GM12878 (cell line): ENCODE measurements around the gene EPRS1. TPM values are rescaled to one million over a fixed set of nuclear protein-coding genes. Genes with fewer than 3 reads are reported as not detected.

Experiments used
- ATF7 ChIP-seq: fragments of 450-650 bp; IDR thresholded peaks from 2 replicates; pipeline ENCODE4 v1.6.1; 2016; ENCODE audit warnings: low read depth, mild to moderate bottlenecking
- BCL11A ChIP-seq: IDR thresholded peaks from 2 replicates; pipeline ENCODE4 v1.6.1; 2011; ENCODE audit warnings: low read depth, low read length
- CREB1 ChIP-seq: IDR thresholded peaks from 2 replicates; pipeline ENCODE4 v1.6.1; 2012; ENCODE audit warnings: low read depth, mild to moderate bottlenecking, inconsistent platforms
- CREM ChIP-seq: IDR thresholded peaks from 2 replicates; pipeline ENCODE4 v1.6.1; 2014; ENCODE audit warnings: antibody characterized with exemption, low read depth
- E2F4 ChIP-seq: IDR thresholded peaks from 2 replicates; pipeline ENCODE4 v1.6.1; 2012; ENCODE audit warnings: low read depth, low read length, improper control_type of control experiment
- EGR1 ChIP-seq, 2 experiments: IDR thresholded peaks; 1 replicate in 1 of 2; 2 replicates in 1 of 2; pipeline ENCODE4 v1.6.1; 2011 to 2012; ENCODE audit warnings: low read depth in 2 of 2, low read length in 2 of 2, borderline replicate concordance in 1 of 2, mild to moderate bottlenecking in 1 of 2, moderate library complexity in 1 of 2
- EZH2 ChIP-seq: IDR thresholded peaks from 2 replicates; pipeline ENCODE4 v1.6.1; 2012; ENCODE audit warnings: low read depth, mild to moderate bottlenecking, control low read depth, inconsistent platforms, low read length, borderline replicate concordance; ENCODE audit not compliant: control insufficient read depth
- GABPA ChIP-seq: IDR thresholded peaks from 2 replicates; pipeline ENCODE4 v1.6.1; 2014; ENCODE audit warnings: antibody characterized with exemption, low read depth, mild to moderate bottlenecking, inconsistent platforms
- HDGF ChIP-seq: fragments of 450-650 bp; IDR thresholded peaks from 2 replicates; pipeline ENCODE4 v1.6.1; 2016; ENCODE audit warnings: antibody characterized with exemption
- IRF4 ChIP-seq: IDR thresholded peaks from 2 replicates; pipeline ENCODE4 v1.6.1; 2011; ENCODE audit warnings: low read depth, low read length
- JUNB ChIP-seq: IDR thresholded peaks from 2 replicates; pipeline ENCODE4 v1.6.1; 2016; ENCODE audit warnings: antibody characterized with exemption, mild to moderate bottlenecking
- KAT2A ChIP-seq: conservative IDR thresholded peaks from 2 replicates; pipeline ENCODE4 v1.6.1; 2011; ENCODE audit warnings: low read depth, low read length; ENCODE audit not compliant: control insufficient read depth
- MXI1 ChIP-seq: fragments of 150-350 bp; IDR thresholded peaks from 2 replicates; pipeline ENCODE4 v1.6.1; 2011; ENCODE audit warnings: low read depth, mild to moderate bottlenecking, inconsistent platforms, low read length, improper control_type of control experiment
- NR2C1 ChIP-seq: fragments of 450-650 bp; IDR thresholded peaks from 2 replicates; pipeline ENCODE4 v1.6.1; 2017; ENCODE audit warnings: antibody characterized with exemption, mild to moderate bottlenecking, moderate library complexity
- POLR2AphosphoS2 ChIP-seq: IDR thresholded peaks from 2 replicates; pipeline ENCODE4 v1.6.1; 2011; ENCODE audit warnings: low read depth, mild to moderate bottlenecking, low read length, improper control_type of control experiment, moderate library complexity
- REST ChIP-seq: IDR thresholded peaks from 2 replicates; pipeline ENCODE4 v1.6.1; 2012; ENCODE audit warnings: mild to moderate bottlenecking, low read depth, low read length
- SIN3A ChIP-seq: IDR thresholded peaks from 2 replicates; pipeline ENCODE4 v1.6.1; 2012; ENCODE audit warnings: low read depth, low read length, improper control_type of control experiment
- SMAD5 ChIP-seq: IDR thresholded peaks from 2 replicates; pipeline ENCODE4 v1.6.1; 2016; ENCODE audit warnings: antibody characterized with exemption, low read depth
- SPI1 ChIP-seq: IDR thresholded peaks from 2 replicates; pipeline ENCODE4 v1.6.1; 2011; ENCODE audit warnings: low read depth, mild to moderate bottlenecking, low read length, moderate library complexity, borderline replicate concordance; ENCODE audit not compliant: insufficient read depth
- TCF12 ChIP-seq: IDR thresholded peaks from 2 replicates; pipeline ENCODE4 v1.6.1; 2011; ENCODE audit warnings: low read depth, mild to moderate bottlenecking, low read length
- TCF3 ChIP-seq: IDR thresholded peaks from 2 replicates; pipeline ENCODE4 v1.6.1; 2012; ENCODE audit warnings: low read depth, mild to moderate bottlenecking, low read length, borderline replicate concordance; ENCODE audit not compliant: insufficient read depth
- ZBTB11 ChIP-seq: fragments of 450-650 bp; formaldehyde crosslinking; IDR thresholded peaks from 2 replicates; pipeline ENCODE4 v1.5.0; 2022; ENCODE audit warnings: mild to moderate bottlenecking, missing genetic modification characterization
- ZNF384 ChIP-seq: IDR thresholded peaks from 2 replicates; pipeline ENCODE4 v1.6.1; 2012; ENCODE audit warnings: low read depth, mild to moderate bottlenecking, low read length, improper control_type of control experiment, borderline replicate concordance
- polyA plus RNA-seq, 11 experiments: library from polyadenylated mRNA; depleted of rRNA in 4 of 11; unstranded in 6 of 11; stranded (reverse) in 5 of 11; fragments of >200 nt; fragmentation: Nextera tagmentation in 4 of 11; fragmentation: Illumina TruSeq in 1 of 11; extraction: Ambion mirVana in 4 of 11; extraction: Trizol in 1 of 11; gene quantifications; 1 replicate in 1 of 11; 2 replicates in 10 of 11; pipeline versions ENCODE4 v1.2.1 to v1.2.3, GENCODE V29; 2011 to 2016; ENCODE audit warnings: inconsistent platforms in 2 of 11, missing spikeins in 2 of 11, low read depth in 1 of 11
- total RNA-seq, 4 experiments: library from RNA; depleted of rRNA in 3 of 4; stranded (reverse); fragments of >200 nt in 3 of 4; fragmentation: Illumina TruSeq in 1 of 4; extraction: Trizol in 1 of 4; gene quantifications; 2 replicates each; pipeline versions ENCODE4 v1.2.1 to v1.2.3, GENCODE V29; 2013 to 2021

The EPRS1 gene
- total and polyA plus RNA-seq, 10 of the 15 experiments (the other 5 are each of a cell fraction or from before 2014, with no cell fraction given) = 68.2 to 175 (median 119) TPM

GRCh38 chr1:220046052-220046930 is at the start of gene EPRS1 (continued):
- TF ChIP-seq CREM = peak; percentile 93
- TF ChIP-seq NR2C1 = no peak
- TF ChIP-seq SPI1 = no peak
- no peak for TF ChIP-seq ZBTB11
- no peak for TF ChIP-seq EZH2
- no peak for TF ChIP-seq GABPA
- peak; percentile 69; the same call in 1 of the 2 replicates for TF ChIP-seq MXI1
- TF ChIP-seq KAT2A = no peak
- TF ChIP-seq ZNF384 = no peak
- no peak; the same call in 1 of the 2 replicates for TF ChIP-seq IRF4
- TF ChIP-seq EGR1 (IDR thresholded peaks at IDR 0.05; ENCODE audit: borderline replicate concordance in 1 of 2, low read depth in 2 of 2, low read length in 2 of 2) = peak; percentile 41 to 83; a peak in 1 of 3 replicates
- no peak for TF ChIP-seq JUNB
- TF ChIP-seq CREB1 = peak; percentile 96
- TF ChIP-seq TCF3 = peak; percentile 32; the same call in 1 of the 2 replicates
- no peak for TF ChIP-seq REST
- TF ChIP-seq TCF12 = no peak
- no peak for TF ChIP-seq ATF7
- TF ChIP-seq POLR2AphosphoS2 = peak; percentile 78
- no peak for TF ChIP-seq E2F4
- 0 out of 2 replicates have a peak, but pooled peaks have one; percentile 19 for TF ChIP-seq BCL11A
- TF ChIP-seq SMAD5 = peak; percentile 51; the same call in 1 of the 2 replicates
- TF ChIP-seq HDGF = peak; percentile 68; the same call in 1 of the 2 replicates
- TF ChIP-seq SIN3A = no peak; the same call in 1 of the 2 replicates
